A549 (cell line): ENCODE data around the gene SMIM44.

ENCODE experiments used
- EHMT2 ChIP-seq: fragments of 200-600 bp; sonication (generic); IDR thresholded peaks from 2 replicates; pipeline ENCODE4 v1.6.1; 2016; ENCODE audit warnings: antibody characterized with exemption, low read depth, mild to moderate bottlenecking, moderate library complexity
- EP300 ChIP-seq, 2 experiments: fragments of >200 bp; sonication (Bioruptor Twin); formaldehyde crosslinking; IDR thresholded peaks; 2 replicates in 1 of 2; 3 replicates in 1 of 2; pipeline ENCODE4 v1.6.1; 2016 to 2017
- JUN ChIP-seq, 2 experiments: fragments of >200 bp; sonication (Bioruptor Twin); formaldehyde crosslinking; IDR thresholded peaks; 2 replicates in 1 of 2; 3 replicates in 1 of 2; pipeline ENCODE4 v1.6.1; 2016 to 2017
- MYC ChIP-seq: IDR thresholded peaks from 2 replicates; pipeline ENCODE4 v1.6.1; 2012; ENCODE audit warnings: mild to moderate bottlenecking, inconsistent platforms, low read length, improper control_type of control experiment, borderline replicate concordance
- POLR2A ChIP-seq: IDR thresholded peaks from 2 replicates; pipeline ENCODE4 v1.6.1; 2012; ENCODE audit warnings: mild to moderate bottlenecking, low read length
- RARB ChIP-seq: fragments of 250-450 bp; sonication (Bioruptor Pico); IDR thresholded peaks from 2 replicates; pipeline ENCODE4 v1.8.0; 2021; ENCODE audit warnings: mild to moderate bottlenecking, moderate library complexity
- RCOR1 ChIP-seq: fragments of 150-350 bp; IDR thresholded peaks from 2 replicates; pipeline ENCODE4 v1.6.1; 2014; ENCODE audit warnings: antibody characterized with exemption, low read length, low read depth
- TF ChIP-seq, protein P1 (sequence below): fragments of >200 bp; sonication (Bioruptor Twin); formaldehyde crosslinking; IDR thresholded peaks from 3 replicates; pipeline ENCODE4 v1.5.1; 2016
- TF ChIP-seq, protein P2 (sequence below): IDR thresholded peaks from 2 replicates; pipeline ENCODE4 v1.6.1; 2012
- TF ChIP-seq, protein P3 (sequence below): fragments of 150-350 bp; IDR thresholded peaks from 2 replicates; pipeline ENCODE4 v1.6.1; 2014; ENCODE audit warnings: low read depth, mild to moderate bottlenecking, low read length

DNA sequence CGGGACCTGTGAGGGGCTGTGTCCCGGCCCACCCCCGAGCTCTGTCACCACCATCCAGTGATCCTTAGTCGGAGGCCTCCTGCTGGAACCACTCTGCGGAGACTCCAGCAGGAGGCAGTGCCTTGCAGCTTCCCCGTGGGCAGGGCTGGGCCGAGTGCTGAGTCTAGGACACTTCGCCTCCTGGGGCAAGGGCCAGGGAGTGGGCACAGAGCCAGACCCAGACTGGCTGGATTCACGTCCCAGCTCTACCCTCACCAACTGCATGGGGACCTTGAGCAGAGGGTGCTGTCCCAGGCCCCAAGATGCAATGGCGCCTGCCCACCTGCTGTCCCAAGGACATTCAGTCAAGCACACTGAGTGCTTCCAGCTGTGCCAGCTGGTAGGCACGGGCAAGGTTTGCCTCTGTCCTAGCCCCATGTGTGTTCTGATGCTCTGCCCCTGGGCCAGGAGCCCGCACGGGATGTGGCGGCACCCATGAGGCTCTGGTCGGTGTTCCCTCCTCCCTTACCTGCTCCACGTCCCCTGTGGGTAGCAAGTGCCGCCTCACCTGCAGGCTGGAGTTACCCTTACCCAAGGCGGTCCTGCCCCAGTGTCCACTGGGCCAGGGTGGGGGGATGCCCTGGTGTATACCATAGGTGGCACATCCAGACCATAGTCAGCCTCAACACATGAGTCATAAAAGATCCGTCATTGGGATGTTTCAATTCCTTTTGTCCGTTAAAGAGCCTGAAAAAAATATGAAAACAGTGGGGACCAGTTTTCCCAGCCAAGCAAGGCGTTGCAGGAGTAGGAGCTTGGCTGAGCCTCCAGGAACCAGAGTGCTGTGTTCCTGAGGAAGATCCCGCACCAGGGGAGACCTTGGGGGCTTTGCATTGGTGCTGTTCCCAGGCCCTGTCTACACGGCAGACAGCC, 30.2 kb upstream of the SMIM44 start:
- TF ChIP-seq EP300 (IDR thresholded peaks at IDR 0.05) (no peak), MYC (no peak), RARB (CRISPR knock-in tag) (no peak), RCOR1 (no peak), EHMT2 (no peak), POLR2A (no peak), JUN (IDR thresholded peaks at IDR 0.05) (no peak)
- TF ChIP-seq, protein P1, sequence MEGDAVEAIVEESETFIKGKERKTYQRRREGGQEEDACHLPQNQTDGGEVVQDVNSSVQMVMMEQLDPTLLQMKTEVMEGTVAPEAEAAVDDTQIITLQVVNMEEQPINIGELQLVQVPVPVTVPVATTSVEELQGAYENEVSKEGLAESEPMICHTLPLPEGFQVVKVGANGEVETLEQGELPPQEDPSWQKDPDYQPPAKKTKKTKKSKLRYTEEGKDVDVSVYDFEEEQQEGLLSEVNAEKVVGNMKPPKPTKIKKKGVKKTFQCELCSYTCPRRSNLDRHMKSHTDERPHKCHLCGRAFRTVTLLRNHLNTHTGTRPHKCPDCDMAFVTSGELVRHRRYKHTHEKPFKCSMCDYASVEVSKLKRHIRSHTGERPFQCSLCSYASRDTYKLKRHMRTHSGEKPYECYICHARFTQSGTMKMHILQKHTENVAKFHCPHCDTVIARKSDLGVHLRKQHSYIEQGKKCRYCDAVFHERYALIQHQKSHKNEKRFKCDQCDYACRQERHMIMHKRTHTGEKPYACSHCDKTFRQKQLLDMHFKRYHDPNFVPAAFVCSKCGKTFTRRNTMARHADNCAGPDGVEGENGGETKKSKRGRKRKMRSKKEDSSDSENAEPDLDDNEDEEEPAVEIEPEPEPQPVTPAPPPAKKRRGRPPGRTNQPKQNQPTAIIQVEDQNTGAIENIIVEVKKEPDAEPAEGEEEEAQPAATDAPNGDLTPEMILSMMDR: no peak
- TF ChIP-seq, protein P2, sequence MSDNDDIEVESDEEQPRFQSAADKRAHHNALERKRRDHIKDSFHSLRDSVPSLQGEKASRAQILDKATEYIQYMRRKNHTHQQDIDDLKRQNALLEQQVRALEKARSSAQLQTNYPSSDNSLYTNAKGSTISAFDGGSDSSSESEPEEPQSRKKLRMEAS: no peak
- TF ChIP-seq, protein P3, sequence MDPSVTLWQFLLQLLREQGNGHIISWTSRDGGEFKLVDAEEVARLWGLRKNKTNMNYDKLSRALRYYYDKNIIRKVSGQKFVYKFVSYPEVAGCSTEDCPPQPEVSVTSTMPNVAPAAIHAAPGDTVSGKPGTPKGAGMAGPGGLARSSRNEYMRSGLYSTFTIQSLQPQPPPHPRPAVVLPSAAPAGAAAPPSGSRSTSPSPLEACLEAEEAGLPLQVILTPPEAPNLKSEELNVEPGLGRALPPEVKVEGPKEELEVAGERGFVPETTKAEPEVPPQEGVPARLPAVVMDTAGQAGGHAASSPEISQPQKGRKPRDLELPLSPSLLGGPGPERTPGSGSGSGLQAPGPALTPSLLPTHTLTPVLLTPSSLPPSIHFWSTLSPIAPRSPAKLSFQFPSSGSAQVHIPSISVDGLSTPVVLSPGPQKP: no peak
